IMR-90 (cell line): ENCODE measurements around the gene NANS.

ENCODE experiments used
- BHLHE40 ChIP-seq: fragments of 150-350 bp; IDR thresholded peaks from 2 replicates; pipeline ENCODE4 v1.6.1; 2016; ENCODE audit warnings: mild to moderate bottlenecking, low read depth, low read length
- CHD1 ChIP-seq: IDR thresholded peaks from 2 replicates; pipeline ENCODE4 v1.6.1; 2012; ENCODE audit warnings: low read depth, low read length, improper control_type of control experiment
- CTCF ChIP-seq: conservative IDR thresholded peaks from 2 replicates; pipeline ENCODE4 v1.5.1; 2012; ENCODE audit warnings: mild to moderate bottlenecking, low read depth, low read length, improper control_type of control experiment
- POLR2A ChIP-seq: IDR thresholded peaks from 2 replicates; pipeline ENCODE4 v1.6.1; 2012; ENCODE audit warnings: mild to moderate bottlenecking, low read depth, low read length
- RAD21 ChIP-seq: IDR thresholded peaks from 2 replicates; pipeline ENCODE4 v1.6.1; 2012; ENCODE audit warnings: low read length, improper control_type of control experiment
- RCOR1 ChIP-seq: IDR thresholded peaks from 2 replicates; pipeline ENCODE4 v1.6.1; 2012; ENCODE audit warnings: mild to moderate bottlenecking, low read length, improper control_type of control experiment; ENCODE audit not compliant: insufficient replicate concordance
- RFX5 ChIP-seq: IDR thresholded peaks from 2 replicates; pipeline ENCODE4 v1.8.0; 2012; ENCODE audit warnings: low read depth, mild to moderate bottlenecking, low read length, moderate library complexity
- SMC3 ChIP-seq: fragments of 150-350 bp; IDR thresholded peaks from 2 replicates; pipeline ENCODE4 v1.6.1; 2016; ENCODE audit warnings: low read depth, mild to moderate bottlenecking, antibody characterized with exemption, low read length, moderate library complexity
- USF2 ChIP-seq: fragments of 150-350 bp; IDR thresholded peaks from 2 replicates; pipeline ENCODE4 v1.6.1; 2017; ENCODE audit warnings: mild to moderate bottlenecking, antibody characterized with exemption, low read length, low read depth

GRCh38 chr9:98105006-98105405 lies 48.5 kb downstream of the NANS start:
- TF ChIP-seq CTCF (no peak), SMC3 (no peak), RAD21 (no peak), POLR2A (no peak), RFX5 (no peak), USF2 (no peak), RCOR1 (no peak), BHLHE40 (no peak), CHD1 (no peak)
